ENCODE data around the gene HOXC11.

DNA sequence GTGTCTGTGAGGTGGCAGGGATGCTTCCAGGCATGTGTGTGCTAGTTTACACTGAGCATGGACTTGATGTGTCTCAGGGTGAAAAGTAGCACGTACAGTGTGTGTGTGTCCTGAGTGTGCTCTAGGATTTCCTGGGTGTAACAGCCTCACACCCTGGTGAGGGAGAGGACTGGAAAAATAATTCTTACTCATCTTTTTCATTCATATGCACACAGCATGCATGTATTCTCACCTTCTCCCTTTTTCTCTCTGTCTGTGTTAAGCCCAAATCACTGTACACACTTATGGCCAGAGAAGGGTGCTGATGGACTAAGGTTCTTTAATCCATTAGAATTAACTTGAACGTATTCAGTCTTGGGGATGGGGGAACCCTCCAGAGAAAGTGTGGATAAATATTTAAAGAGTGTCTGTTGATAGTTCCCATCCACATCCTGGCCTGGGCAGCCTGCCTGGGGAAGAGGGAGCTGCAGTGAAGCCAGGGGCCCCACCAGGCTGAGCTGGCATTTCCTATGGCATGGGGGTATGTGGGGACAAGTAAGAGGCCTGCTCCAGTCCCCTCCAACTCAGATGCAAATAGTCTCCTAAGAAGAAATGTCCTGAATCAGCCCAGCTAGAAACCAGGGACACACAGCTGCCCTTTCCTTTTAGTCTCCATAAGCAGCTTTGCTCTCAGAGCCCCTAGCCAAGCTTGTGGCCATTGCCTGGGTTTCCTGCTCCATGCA, 34.8 kb downstream of the HOXC11 start:
- TF ChIP-seq, protein P1, sequence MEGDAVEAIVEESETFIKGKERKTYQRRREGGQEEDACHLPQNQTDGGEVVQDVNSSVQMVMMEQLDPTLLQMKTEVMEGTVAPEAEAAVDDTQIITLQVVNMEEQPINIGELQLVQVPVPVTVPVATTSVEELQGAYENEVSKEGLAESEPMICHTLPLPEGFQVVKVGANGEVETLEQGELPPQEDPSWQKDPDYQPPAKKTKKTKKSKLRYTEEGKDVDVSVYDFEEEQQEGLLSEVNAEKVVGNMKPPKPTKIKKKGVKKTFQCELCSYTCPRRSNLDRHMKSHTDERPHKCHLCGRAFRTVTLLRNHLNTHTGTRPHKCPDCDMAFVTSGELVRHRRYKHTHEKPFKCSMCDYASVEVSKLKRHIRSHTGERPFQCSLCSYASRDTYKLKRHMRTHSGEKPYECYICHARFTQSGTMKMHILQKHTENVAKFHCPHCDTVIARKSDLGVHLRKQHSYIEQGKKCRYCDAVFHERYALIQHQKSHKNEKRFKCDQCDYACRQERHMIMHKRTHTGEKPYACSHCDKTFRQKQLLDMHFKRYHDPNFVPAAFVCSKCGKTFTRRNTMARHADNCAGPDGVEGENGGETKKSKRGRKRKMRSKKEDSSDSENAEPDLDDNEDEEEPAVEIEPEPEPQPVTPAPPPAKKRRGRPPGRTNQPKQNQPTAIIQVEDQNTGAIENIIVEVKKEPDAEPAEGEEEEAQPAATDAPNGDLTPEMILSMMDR (conservative IDR thresholded peaks at IDR 0.05) = no peak
- TF ChIP-seq EZH2 (IDR thresholded peaks at IDR 0.05; ENCODE audit: low read depth) = no peak
